AG10803 (cell line): ENCODE results near the gene SAMD13.

ENCODE experiments used
- DNase-seq: peaks from one replicate; pipeline ENCODE4 v3.0.0; 2010; ENCODE audit warnings: low read depth
- H3K4me3 ChIP-seq: 2 replicates; pipeline ENCODE4 v1.5.1; 2011; ENCODE audit warnings: mild to moderate bottlenecking, low read length, control low read depth
- CTCF ChIP-seq: conservative IDR thresholded peaks from 2 replicates; pipeline ENCODE4 v1.5.1; 2011; ENCODE audit warnings: mild to moderate bottlenecking, low read length, control low read depth, inconsistent platforms

Gene SAMD13

GRCh38 chr1:84344286-84344685, 42.8 kb downstream of the SAMD13 start:
- no peak for TF ChIP-seq CTCF
- DNase-seq: peak; percentile 32

GRCh38 chr1:84345220-84345619, 43.7 kb downstream of the SAMD13 start:
- no peak overlapping the region for H3K4me3 ChIP-seq
- no peak for TF ChIP-seq CTCF
- peak; percentile 28 for DNase-seq

More at GRCh38 chr1:84344286-84344685, 42.8 kb downstream of the SAMD13 start:
- no peak overlapping the region for H3K4me3 ChIP-seq

- peak; percentile 26 for DNase-seq
- no peak for TF ChIP-seq CTCF
- no peak overlapping the region for H3K4me3 ChIP-seq
Observed at GRCh38 chr1:84347271-84347931, 45.9 kb downstream of the SAMD13 start.

GRCh38 chr1:84347932-84348555, 46.5 kb downstream of the SAMD13 start:
- DNase-seq: no peak
- no peak overlapping the region for H3K4me3 ChIP-seq
- TF ChIP-seq CTCF: no peak

- no peak overlapping the region for H3K4me3 ChIP-seq
- no peak for TF ChIP-seq CTCF
- DNase-seq: no peak
Observed at GRCh38 chr1:84348759-84349158, 47.3 kb downstream of the SAMD13 start.

- DNase-seq: no peak
- H3K4me3 ChIP-seq: no peak overlapping the region
- TF ChIP-seq CTCF: no peak
Observed at GRCh38 chr1:84350104-84350503, 48.6 kb downstream of the SAMD13 start.

GRCh38 chr1:84350550-84350949, 49.0 kb downstream of the SAMD13 start:
- no peak for DNase-seq
- no peak overlapping the region for H3K4me3 ChIP-seq
- TF ChIP-seq CTCF: no peak
